ENCODE measurements around the gene GALNT2. TPM values are rescaled to one million over a fixed set of nuclear protein-coding genes. Genes with fewer than 3 reads are reported as not detected.

Gene GALNT2
- 230 and 254 TPM in 2 replicates for total RNA-seq

DNA sequence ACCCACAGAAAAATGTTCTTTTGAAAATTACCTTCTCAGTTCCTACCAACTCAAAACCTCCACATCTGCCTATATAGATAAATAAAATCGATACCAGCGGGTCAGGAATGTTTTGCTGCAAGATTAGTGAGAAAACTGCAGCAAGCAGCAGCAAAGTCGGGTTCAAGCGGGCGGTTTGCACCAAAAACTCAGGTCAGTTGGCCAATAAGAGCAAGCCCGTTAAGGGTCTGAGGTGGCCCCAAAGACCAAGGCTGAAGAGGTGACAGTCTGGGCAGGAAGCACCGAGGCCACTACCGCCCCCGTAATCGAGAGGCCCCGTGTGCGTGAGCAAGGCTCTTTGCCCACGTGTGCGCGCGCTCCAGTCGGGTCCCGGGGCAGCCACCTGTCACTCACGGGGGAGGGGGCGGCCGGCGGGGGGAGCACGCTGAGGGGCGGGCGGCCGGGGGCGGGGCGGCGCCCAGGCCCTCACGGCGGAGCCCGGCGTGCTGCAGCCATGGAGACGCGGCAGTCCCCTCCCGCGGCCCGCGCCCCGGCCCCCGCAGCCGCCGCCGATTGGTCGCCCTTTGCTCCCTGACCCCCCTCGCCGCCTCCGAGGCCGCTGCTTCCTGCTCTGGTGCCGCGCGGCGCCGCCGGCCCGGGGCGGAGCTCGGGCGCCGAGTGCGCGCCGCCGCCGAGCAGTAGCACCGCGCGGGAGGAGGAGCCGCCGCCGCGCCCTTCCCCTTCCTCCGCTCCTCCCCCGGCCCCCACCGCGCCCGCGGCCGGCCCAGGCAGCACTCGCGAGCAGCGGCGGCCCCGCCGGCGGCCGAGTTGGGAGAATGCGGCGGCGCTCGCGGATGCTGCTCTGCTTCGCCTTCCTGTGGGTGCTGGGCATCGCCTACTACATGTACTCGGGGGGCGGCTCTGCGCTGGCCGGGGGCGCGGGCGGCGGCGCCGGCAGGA is at the start of gene GALNT2:
Gene GALNT2, plus strand, starts transcription at position 773 of the 939 bp plus-strand sequence. Its CDS starts 43 bp downstream, at position 816.

Measured in smooth muscle cell of the umbilical artery (primary cell).